PC-9 (cell line): ENCODE results near the gene LEKR1.
"Not testable (repeated sequence)": the region's sequence is repeated elsewhere in the genome, so short reads cannot be mapped to it uniquely, and the experiment has no call there.

ENCODE experiments used
- EZH2 ChIP-seq: fragments of 200-600 bp; sonication (generic); IDR thresholded peaks from 2 replicates; pipeline ENCODE4 v1.8.0; 2017; ENCODE audit warnings: antibody characterized with exemption, low read depth
- TF ChIP-seq, protein P1 (sequence below): fragments of 200-600 bp; sonication (generic); conservative IDR thresholded peaks from 2 replicates; pipeline ENCODE4 v1.6.1; 2017; ENCODE audit warnings: mixed run types, antibody characterized with exemption, mild to moderate bottlenecking, moderate library complexity

GRCh38 chr3:156800287-156800686 is 25.9 kb upstream of the LEKR1 start:
- TF ChIP-seq, protein P1, sequence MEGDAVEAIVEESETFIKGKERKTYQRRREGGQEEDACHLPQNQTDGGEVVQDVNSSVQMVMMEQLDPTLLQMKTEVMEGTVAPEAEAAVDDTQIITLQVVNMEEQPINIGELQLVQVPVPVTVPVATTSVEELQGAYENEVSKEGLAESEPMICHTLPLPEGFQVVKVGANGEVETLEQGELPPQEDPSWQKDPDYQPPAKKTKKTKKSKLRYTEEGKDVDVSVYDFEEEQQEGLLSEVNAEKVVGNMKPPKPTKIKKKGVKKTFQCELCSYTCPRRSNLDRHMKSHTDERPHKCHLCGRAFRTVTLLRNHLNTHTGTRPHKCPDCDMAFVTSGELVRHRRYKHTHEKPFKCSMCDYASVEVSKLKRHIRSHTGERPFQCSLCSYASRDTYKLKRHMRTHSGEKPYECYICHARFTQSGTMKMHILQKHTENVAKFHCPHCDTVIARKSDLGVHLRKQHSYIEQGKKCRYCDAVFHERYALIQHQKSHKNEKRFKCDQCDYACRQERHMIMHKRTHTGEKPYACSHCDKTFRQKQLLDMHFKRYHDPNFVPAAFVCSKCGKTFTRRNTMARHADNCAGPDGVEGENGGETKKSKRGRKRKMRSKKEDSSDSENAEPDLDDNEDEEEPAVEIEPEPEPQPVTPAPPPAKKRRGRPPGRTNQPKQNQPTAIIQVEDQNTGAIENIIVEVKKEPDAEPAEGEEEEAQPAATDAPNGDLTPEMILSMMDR: not testable (repeated sequence)
- TF ChIP-seq EZH2: not testable (repeated sequence)
